Smooth muscle cell of the brain vasculature (primary cell): ENCODE measurements around the gene USH1G.
A peak's percentile ranks its signal among the peaks of the same experiment; 100 is the strongest.
"Not testable (repeated sequence)": the region's sequence is repeated elsewhere in the genome, so short reads cannot be mapped to it uniquely, and the experiment has no call there.

ENCODE experiments used
- DNase-seq: peaks from one replicate; pipeline ENCODE4 v3.0.0-alpha.2; 2012; ENCODE audit warnings: low read depth, low spot score

Gene USH1G

GRCh38 chr17:74875155-74875976 lies 47.7 kb downstream of the USH1G start:
- no peak for DNase-seq

GRCh38 chr17:74874615-74875037 lies 48.4 kb downstream of the USH1G start:
- no peak for DNase-seq

GRCh38 chr17:74873874-74874614 lies 49.0 kb downstream of the USH1G start:
- no peak for DNase-seq

- DNase-seq, result peak; percentile 100
Observed at GRCh38 chr17:74873037-74873873, 49.8 kb downstream of the USH1G start.

GRCh38 chr17:74872313-74873036 lies 50.6 kb downstream of the USH1G start, which contains the start of gene FDXR:
TSS of gene FDXR (minus strand) at chr17:74872994. CDS start at chr17:74872944, 50 bp downstream.
- no peak for DNase-seq

GRCh38 chr17:74871356-74872076 lies 51.5 kb downstream of the USH1G start:
- no peak for DNase-seq

- no peak for DNase-seq
Observed at GRCh38 chr17:74870512-74870911, 52.5 kb downstream of the USH1G start.

- DNase-seq, result not testable (repeated sequence)
Observed at GRCh38 chr17:74870028-74870427, 53.0 kb downstream of the USH1G start.

GRCh38 chr17:74868908-74869255 lies 54.2 kb downstream of the USH1G start:
- DNase-seq, result no peak

GRCh38 chr17:74868251-74868907 lies 54.7 kb downstream of the USH1G start:
- no peak for DNase-seq

- no peak for DNase-seq
Observed at GRCh38 chr17:74866198-74866835, 56.7 kb downstream of the USH1G start.
